K562 (cell line): Measurements from ENCODE around the gene CACNA1A. TPM values are rescaled to one million over a fixed set of nuclear protein-coding genes. Genes with fewer than 3 reads are reported as not detected.

ENCODE experiments used
- ATAC-seq: fragments of 200-7000 bp; cut with Tn5 transposase; 3 replicates; pipeline ENCODE4 v1.9.1; 2020; ENCODE audit warnings: moderate library complexity
- BruUV-seq: library from RNA; stranded (reverse); fragments of 400-500 nt; replicated peaks from 2 replicates; lab custom pipeline; 2021; lab: Mats Ljungman, UMichigan
- CTCF ChIA-PET: fragments of 300-600 bp; formaldehyde crosslinking; extraction: SDS; loops from one replicate; lab custom pipeline; 2021; ENCODE audit warnings: low intra/inter-chr PET ratio; lab: Yijun Ruan, JAX
- POLR2A ChIA-PET: fragments of 300-600, 350-650 bp; sonication (Branson Sonifier 250); formaldehyde crosslinking; extraction: SDS; loops from one replicate; lab custom pipeline; 2021; ENCODE audit warnings: antibody characterized with exemption, inconsistent platforms; lab: Yijun Ruan, JAX
- DNase-seq, 4 experiments: peaks; one replicate each; pipeline versions ENCODE4 v3.0.0 to v3.0.0-alpha.2; 2011 to 2018; ENCODE audit warnings: low spot score in 3 of 4, mixed read lengths in 3 of 4; ENCODE audit errors: extremely low read depth in 1 of 4
- FAIRE-seq: peaks from 2 replicates; lab custom pipeline; 2011; peaks lifted over from hg19 to GRCh38; lab: Jason Lieb, UNC
- H2AFZ ChIP-seq: 2 replicates; pipeline ENCODE4 v1.6.0; 2011; ENCODE audit warnings: low read depth, low read length, control low read depth, inconsistent platforms
- H3K27ac ChIP-seq: fragments of 200-600 bp; 3 replicates; pipeline ENCODE4 v1.8.0; 2011; ENCODE audit warnings: low read depth, mild to moderate bottlenecking, control low read depth, inconsistent platforms, low read length, moderate library complexity, mixed read lengths; ENCODE audit errors: extremely low read depth
- H3K27me3 ChIP-seq, 2 experiments: fragments of 300-600 bp in 1 of 2; 2 replicates in 1 of 2; 3 replicates in 1 of 2; pipeline versions ENCODE4 v1.6.0 to v1.8.0; 2011; ENCODE audit warnings: inconsistent platforms in 2 of 2, low read length in 2 of 2, mild to moderate bottlenecking in 1 of 2, mixed read lengths in 1 of 2, moderate library complexity in 1 of 2; ENCODE audit not compliant: control insufficient read depth in 2 of 2, insufficient read depth in 2 of 2
- H3K36me3 ChIP-seq: fragments of 300-600 bp; 3 replicates; pipeline ENCODE4 v1.8.0; 2011; ENCODE audit warnings: mild to moderate bottlenecking, low read length, inconsistent platforms; ENCODE audit not compliant: control insufficient read depth, insufficient read depth
- H3K4me1 ChIP-seq, 2 experiments: fragments of 200-600 bp in 1 of 2; replicated peaks in 1 of 2; 2 replicates in 1 of 2; 3 replicates in 1 of 2; pipeline versions ENCODE4 v1.5.1 to v1.8.0; 2011; ENCODE audit warnings: inconsistent platforms in 2 of 2, low read length in 2 of 2, mild to moderate bottlenecking in 1 of 2, mixed read lengths in 1 of 2, moderate library complexity in 1 of 2; ENCODE audit not compliant: control insufficient read depth in 2 of 2, insufficient read depth in 2 of 2
- H3K4me2 ChIP-seq: 2 replicates; pipeline ENCODE4 v1.6.1; 2011; ENCODE audit warnings: low read length, control low read depth, inconsistent platforms, mixed read lengths; ENCODE audit not compliant: insufficient read depth
- H3K4me3 ChIP-seq: fragments of 200-600 bp; sonication (generic), shearing (Covaris generic); 2 replicates; pipeline ENCODE4 v1.5.1; 2016; ENCODE audit warnings: control low read depth, inconsistent platforms
- H3K79me2 ChIP-seq: fragments of 200-600 bp; 3 replicates; pipeline ENCODE4 v1.8.0; 2011; ENCODE audit warnings: low read length, inconsistent platforms; ENCODE audit not compliant: control insufficient read depth, insufficient read depth
- H3K9ac ChIP-seq, 2 experiments: 2 replicates each; pipeline versions ENCODE4 v1.6.0 to v1.6.1; 2011; ENCODE audit warnings: low read depth in 2 of 2, low read length in 2 of 2, control low read depth in 1 of 2, inconsistent platforms in 1 of 2, mild to moderate bottlenecking in 1 of 2, mixed read lengths in 1 of 2; ENCODE audit not compliant: insufficient read depth in 1 of 2
- H3K9me1 ChIP-seq: one replicate; pipeline ENCODE4 v1.6.0; 2011; ENCODE audit warnings: inconsistent platforms, mild to moderate bottlenecking, low read length, moderate library complexity; ENCODE audit not compliant: control insufficient read depth, insufficient read depth
- H3K9me3 ChIP-seq: replicated peaks from 2 replicates; pipeline ENCODE4 v1.5.1; 2011; ENCODE audit warnings: low read depth, low read length, inconsistent platforms; ENCODE audit not compliant: control insufficient read depth, insufficient read depth
- H4K20me1 ChIP-seq: replicated peaks from 2 replicates; pipeline ENCODE4 v1.6.1; 2011; ENCODE audit warnings: low read length, inconsistent platforms, mixed read lengths; ENCODE audit not compliant: control insufficient read depth, insufficient read depth
- TAF1 ChIP-seq: IDR thresholded peaks from 2 replicates; pipeline ENCODE4 v1.6.1; 2011; ENCODE audit warnings: mild to moderate bottlenecking, low read length, moderate library complexity; ENCODE audit not compliant: insufficient read depth, control insufficient read depth, severe bottlenecking; ENCODE audit errors: extremely low read depth
- ZNF133 ChIP-seq: fragments of 250-450 bp; sonication (Bioruptor Pico); IDR thresholded peaks from 2 replicates; pipeline ENCODE4 v1.4.0; 2020; ENCODE audit warnings: mild to moderate bottlenecking
- ZNF140 ChIP-seq: fragments of 250-450 bp; sonication (Bioruptor Pico); IDR thresholded peaks from 2 replicates; pipeline ENCODE4 v1.8.0; 2021; ENCODE audit warnings: moderate library complexity, mild to moderate bottlenecking, inconsistent platforms
- ZNF584 ChIP-seq: fragments of 200-800 bp; sonication (Bioruptor generic); IDR thresholded peaks from 2 replicates; pipeline ENCODE4 v1.6.1; 2016; ENCODE audit warnings: low read depth, mild to moderate bottlenecking, missing genetic modification characterization, missing compliant biosample characterization
- WGBS: fragments of 100-300 bp; shearing (Covaris generic); methylation state at CpG from one replicate; pipeline ENCODE4 v1.1.6; 2016; ENCODE audit warnings: low coverage, mixed read lengths; ENCODE audit not compliant: insufficient coverage; ENCODE audit errors: missing lambda C conversion rate; 5-methylcytosine and 5-hydroxymethylcytosine counted together
- in situ Hi-C: fragments of 300-500 bp; cut with MboI; formaldehyde crosslinking; loops from 4 replicates; pipeline ENCODE4 v1.15.0; 2018; ENCODE audit warnings: inconsistent platforms, mixed read lengths
- intact Hi-C: fragments of 100-400 bp; cut with micrococcal nuclease; formaldehyde crosslinking; loops from 2 replicates; pipeline ENCODE4 v1.14.2; 2022
- polyA plus RNA-seq, 8 experiments: library from polyadenylated mRNA; depleted of rRNA in 4 of 8; stranded (reverse) in 5 of 8; unstranded in 3 of 8; fragments of >200 nt; fragmentation: Nextera tagmentation in 2 of 8; fragmentation: Illumina TruSeq in 1 of 8; extraction: Ambion mirVana in 2 of 8; extraction: Trizol in 1 of 8; gene quantifications; 2 replicates each; pipeline versions ENCODE4 v1.2.1 to v1.2.3, GENCODE V29; 2011 to 2014; ENCODE audit warnings: inconsistent platforms in 1 of 8, missing spikeins in 1 of 8
- total RNA-seq, 7 experiments: library from RNA; depleted of rRNA in 6 of 7; stranded (reverse); fragments of >200 nt in 6 of 7; fragmentation: Illumina TruSeq in 2 of 7; extraction: Trizol in 2 of 7; gene quantifications; 2 replicates each; pipeline versions ENCODE4 v1.2.1 to v1.2.3, GENCODE V29; 2011 to 2021; ENCODE audit warnings: low replicate concordance in 1 of 7
- TF ChIP-seq, protein P1 (sequence below): fragments of 450-650 bp; IDR thresholded peaks from 2 replicates; pipeline ENCODE4 v1.6.1; 2016

The CACNA1A gene
- total and polyA plus RNA-seq, 9 of the 15 experiments (the other 6 are each of a cell fraction or from before 2014, with no cell fraction given), result 0.03 to 0.20 (median 0.09) TPM; not detected in 1

- FAIRE-seq, result no peak
- Histone ChIP-seq H3K4me2 (no peak overlapping the region), H3K79me2 (no peaks in the 10 kb centered on the region)
- ChIA-PET POLR2A (interaction anchor here (1.0 kb wide), 1 partner anchor 12 kb away, joined by 4 read pairs; no protein-coding TSS in a partner anchor), CTCF (no interaction called here)
- no peak for TF ChIP-seq ZNF140 (CRISPR knock-in tag)
- no peak for TF ChIP-seq ZNF584 (CRISPR knock-in tag)
- TF ChIP-seq ZNF133 (CRISPR knock-in tag), result no peak
- TF ChIP-seq, protein P1, sequence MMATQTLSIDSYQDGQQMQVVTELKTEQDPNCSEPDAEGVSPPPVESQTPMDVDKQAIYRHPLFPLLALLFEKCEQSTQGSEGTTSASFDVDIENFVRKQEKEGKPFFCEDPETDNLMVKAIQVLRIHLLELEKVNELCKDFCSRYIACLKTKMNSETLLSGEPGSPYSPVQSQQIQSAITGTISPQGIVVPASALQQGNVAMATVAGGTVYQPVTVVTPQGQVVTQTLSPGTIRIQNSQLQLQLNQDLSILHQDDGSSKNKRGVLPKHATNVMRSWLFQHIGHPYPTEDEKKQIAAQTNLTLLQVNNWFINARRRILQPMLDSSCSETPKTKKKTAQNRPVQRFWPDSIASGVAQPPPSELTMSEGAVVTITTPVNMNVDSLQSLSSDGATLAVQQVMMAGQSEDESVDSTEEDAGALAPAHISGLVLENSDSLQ, result no peak
- TF ChIP-seq TAF1, result no peak
- TF ChIP-seq, all 486 proteins: peak for 0
- Histone ChIP-seq H3K36me3 (no peaks in the 10 kb centered on the region), H3K4me1 (no peaks in the 10 kb centered on the region), H2AFZ (no peak overlapping the region), H4K20me1 (peaks cover 17% of the 10 kb centered on the region; the same call in 1 of the 2 replicates), H3K4me3 (no peak overlapping the region), H3K9ac (no peak overlapping the region), H3K27me3 (peaks cover 9 to 29% of the 10 kb centered on the region in 2 experiments; a peak in 3 of 5 replicates), H3K9me1 (no peaks in the 10 kb centered on the region), H3K9me3 (no peaks in the 10 kb centered on the region), H3K27ac (no peak overlapping the region)
- 1% methylated on average over 10 of the region's 10 CpGs for WGBS
- in situ Hi-C loops (no loop called here), intact Hi-C loops (no loop called here)
- no peak for DNase-seq
- ATAC-seq, result no peak
- no TSS peak for BruUV-seq
Observed at GRCh38 chr19:13459351-13459750, 46.9 kb downstream of the CACNA1A start.
